GM23248 (cell line): ENCODE measurements around the gene NPAS3.

Source experiments
- EZH2 ChIP-seq: fragments of 200-600 bp; sonication (generic); IDR thresholded peaks from 2 replicates; pipeline ENCODE4 v1.6.1; 2018; ENCODE audit warnings: antibody characterized with exemption, mild to moderate bottlenecking; ENCODE audit not compliant: insufficient read depth, poor library complexity, severe bottlenecking
- EZH2phosphoT487 ChIP-seq: fragments of 200-600 bp; sonication (generic); IDR thresholded peaks from 2 replicates; pipeline ENCODE4 v1.6.1; 2018; ENCODE audit warnings: antibody characterized with exemption, moderate library complexity, mild to moderate bottlenecking, low read depth; ENCODE audit not compliant: insufficient read depth

DNA sequence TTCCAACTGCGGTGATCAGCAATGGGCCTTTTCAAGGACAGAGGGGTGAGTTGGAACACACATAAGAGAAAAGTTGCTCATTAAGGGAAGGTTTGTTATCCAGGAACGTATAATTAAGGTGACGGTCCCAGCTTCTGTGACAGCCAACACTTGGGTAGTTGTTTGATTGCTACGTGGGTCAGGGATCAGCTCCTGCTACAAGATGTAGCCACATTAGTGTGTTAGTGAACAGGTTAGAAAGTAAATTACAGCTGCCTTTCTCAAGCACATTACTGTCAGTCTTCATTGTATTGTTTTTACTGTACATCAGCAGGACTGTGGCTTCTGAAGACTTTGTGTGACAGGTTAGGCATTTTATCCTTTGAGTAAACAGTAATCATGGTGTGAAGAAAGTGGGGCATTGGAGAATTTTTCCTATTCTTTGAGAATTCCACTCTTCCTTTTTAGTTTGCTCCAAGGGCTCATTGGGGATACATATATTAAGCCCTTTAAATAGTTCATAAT lies 781.7 kb downstream of the NPAS3 start:
- TF ChIP-seq EZH2 (no peak), EZH2phosphoT487 (no peak)
